Activated effector memory CD4-positive, alpha-beta T cell treated with anti-CD3 and anti-CD28 coated beads, Interleukin-2, amount 50 U/mL, for 16 hours (primary cell): Measurements from ENCODE around the gene ZNF584.
A peak's percentile ranks its signal among the peaks of the same experiment; 100 is the strongest.
"Not testable (repeated sequence)": the region's sequence is repeated elsewhere in the genome, so short reads cannot be mapped to it uniquely, and the experiment has no call there.

ENCODE experiments used
- DNase-seq: peaks from one replicate; pipeline ENCODE4 v3.0.0-alpha.2; 2020

The ZNF584 gene

GRCh38 chr19:58407658-58408151 lies 744 bp upstream of the ZNF584 start:
- DNase-seq: no peak

DNA sequence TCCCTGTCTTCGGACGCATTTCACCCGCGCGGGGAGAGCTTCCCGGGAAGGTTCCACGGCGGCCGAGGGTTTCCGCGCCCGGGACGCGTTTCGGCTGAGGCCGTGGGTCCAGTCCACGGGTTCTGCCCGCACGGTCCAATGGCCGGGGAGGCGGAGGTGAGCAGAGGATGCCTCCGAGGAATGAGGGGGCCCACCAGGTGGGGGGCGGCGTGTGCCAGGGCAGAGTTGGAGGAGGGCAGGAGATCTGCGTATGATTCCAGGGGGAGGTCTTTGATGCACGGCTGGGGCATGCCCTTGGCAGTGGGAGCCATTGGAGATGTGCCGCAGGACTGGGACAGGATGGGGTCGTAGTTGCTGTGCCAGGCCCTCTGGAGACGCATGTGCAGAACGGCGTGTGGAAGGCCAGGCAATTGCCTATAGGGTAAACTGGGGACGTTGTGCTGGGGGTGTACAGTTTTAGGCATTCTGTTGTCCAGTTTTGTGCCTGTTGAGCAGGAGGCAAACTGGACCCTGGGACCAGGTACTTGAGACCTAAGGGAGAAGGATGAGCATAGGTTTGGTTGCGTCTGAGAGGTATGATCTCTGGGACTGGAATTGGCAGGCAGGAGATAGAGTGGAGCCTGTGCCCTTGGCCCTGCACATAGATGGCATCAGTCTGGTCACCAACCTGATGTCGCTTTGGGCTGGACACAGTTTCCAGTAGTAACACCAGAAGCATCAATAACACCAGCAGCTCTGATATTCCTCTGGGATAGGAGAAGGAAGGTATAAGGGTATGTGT lies 751 bp downstream of the ZNF584 start:
- DNase-seq: peak; percentile 65

GRCh38 chr19:58416604-58417003 lies 8.2 kb downstream of the ZNF584 start:
- DNase-seq: no peak

DNA sequence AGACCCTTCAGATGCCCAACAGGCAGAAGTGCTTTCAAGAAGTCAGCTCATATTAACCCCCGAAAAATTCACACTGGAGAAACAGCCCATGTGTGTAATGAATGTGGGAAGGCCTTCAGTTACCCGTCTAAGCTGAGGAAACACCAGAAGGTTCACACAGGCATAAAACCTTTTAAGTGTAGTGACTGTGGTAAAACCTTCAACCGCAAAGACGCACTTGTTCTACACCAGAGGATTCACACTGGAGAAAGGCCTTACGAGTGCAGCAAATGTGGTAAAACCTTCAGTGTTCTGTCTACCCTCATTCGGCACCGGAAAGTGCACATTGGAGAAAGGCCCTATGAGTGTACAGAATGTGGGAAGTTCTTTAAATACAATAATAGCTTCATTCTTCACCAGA lies 8.6 kb downstream of the ZNF584 start:
- DNase-seq: no peak

DNA sequence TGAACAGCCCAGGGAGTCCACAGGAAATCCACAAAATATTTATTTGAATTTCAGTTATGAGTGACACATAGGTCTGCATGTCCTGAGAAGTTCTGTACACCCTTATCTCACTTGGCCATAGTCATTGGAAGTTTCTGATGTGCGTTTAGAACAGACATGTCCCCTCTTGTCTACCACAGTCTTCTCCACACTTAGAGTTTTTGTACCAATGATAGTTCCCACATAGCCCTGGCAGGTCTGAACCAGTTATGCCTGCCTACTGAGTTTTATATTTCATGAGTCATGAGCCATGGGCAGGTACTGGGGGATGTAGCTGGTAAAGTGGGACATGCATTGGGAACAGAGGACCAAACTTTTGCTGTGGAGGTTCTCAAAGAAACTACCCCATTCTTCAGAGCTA lies 20.2 kb downstream of the ZNF584 start:
- DNase-seq: no peak

DNA sequence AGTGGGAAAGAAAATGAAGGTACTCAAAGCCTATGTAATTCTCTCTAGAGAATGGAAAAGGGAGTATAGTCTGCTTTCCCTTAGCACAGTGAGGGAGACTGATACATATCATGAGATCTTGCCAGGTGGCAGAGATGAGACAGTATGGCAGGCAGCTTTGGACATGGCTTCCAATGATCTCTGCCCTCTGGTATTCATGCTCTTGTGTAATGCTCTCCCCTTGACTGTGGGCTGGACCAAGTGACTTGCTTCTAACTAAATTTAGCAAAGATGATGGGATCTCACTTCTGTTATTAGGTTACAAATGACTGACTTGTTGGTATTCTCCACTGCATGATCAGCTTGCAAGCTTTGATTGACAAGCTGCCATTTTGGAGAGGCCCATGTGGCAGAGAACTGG lies 21.3 kb downstream of the ZNF584 start:
- no peak for DNase-seq

- DNase-seq: no peak
Observed at GRCh38 chr19:58434217-58434616, 25.8 kb downstream of the ZNF584 start.

GRCh38 chr19:58439576-58440554 lies 31.4 kb downstream of the ZNF584 start, which contains the start of gene ZNF132:
ZNF132 (minus strand) TSS chr19:58440153; CDS start chr19:58439821, 332 bp downstream.
- peak; percentile 97 for DNase-seq

DNA sequence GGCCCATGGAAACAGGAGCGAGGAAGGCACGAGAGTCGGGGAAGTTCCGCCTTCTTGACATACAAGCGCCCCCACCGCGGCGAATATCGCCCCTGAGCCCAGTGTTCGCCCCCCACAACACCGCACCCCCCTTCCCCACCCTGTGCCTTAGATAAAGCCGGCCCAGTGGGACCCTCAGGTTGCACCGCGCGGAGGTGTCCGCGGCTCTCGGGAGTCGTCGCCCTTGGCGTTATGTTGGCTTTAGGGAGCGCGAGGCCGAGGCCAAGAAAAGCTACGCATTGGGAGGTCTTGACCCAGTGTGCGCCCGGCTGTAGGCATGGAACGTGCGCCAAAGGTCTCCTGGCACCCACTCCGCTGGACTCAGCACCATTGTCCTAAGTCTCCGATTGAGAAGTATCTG lies 32.1 kb downstream of the ZNF584 start:
- no peak for DNase-seq

DNA sequence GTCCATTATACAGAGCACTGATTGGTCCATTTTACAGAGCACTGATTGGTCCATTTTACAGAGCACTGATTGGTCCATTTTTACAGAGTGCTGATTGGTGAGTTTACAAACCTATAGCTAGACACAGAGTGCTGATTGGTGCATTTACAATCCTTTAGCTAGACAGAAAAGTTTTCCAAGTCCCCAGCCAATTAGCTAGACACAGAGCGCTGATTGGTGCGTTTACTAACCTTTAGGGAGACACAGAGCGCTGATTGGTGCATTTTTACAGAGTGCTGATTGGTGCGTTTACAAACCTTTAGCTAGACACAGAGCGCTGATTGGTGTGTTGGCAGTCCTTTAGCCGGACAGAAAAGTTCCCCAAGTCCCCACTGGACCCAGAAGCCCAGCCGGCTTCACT lies 34.5 kb downstream of the ZNF584 start:
- DNase-seq: not testable (repeated sequence)

DNA sequence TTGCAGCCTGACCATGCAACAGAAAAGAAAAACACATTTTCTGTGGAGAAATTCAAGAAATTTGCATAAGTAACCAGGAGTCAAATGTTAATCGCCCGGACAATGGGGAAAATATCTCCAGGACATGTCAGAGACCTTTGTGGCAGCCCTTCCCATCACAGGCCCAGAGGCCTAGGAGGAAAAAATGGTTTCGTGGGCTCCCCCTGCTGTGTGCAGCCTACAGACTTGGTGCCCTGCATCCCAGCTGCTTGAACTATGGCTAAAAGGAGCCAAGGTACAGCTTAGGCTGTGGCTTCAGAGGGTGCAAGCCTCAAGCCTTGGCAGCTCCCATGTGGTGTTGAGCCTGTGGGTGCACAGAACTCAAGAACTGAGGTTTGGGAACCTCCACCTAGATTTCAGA lies 40.4 kb downstream of the ZNF584 start:
- DNase-seq: not testable (repeated sequence)

DNA sequence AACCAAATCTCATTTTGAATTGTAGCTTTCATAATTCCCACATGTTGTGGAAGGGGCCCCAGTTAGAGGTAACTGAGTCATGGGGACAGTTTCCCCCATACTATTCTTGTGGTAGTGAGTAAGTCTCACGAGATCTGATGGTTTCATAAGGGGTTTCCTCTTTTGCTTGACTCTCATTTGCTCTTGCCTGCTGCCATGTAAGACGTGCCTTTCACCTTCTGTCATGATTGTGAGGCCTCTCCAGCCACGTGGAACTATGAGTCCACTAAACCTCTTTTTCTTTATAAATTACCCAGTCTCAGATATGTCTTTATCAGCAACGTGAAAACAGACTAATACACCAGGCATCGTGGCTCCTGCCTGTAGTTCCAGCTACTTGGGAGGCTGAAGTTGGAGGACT lies 41.5 kb downstream of the ZNF584 start:
- DNase-seq: not testable (repeated sequence)

- no peak for DNase-seq
Observed at GRCh38 chr19:58450856-58451357, 42.5 kb downstream of the ZNF584 start.

- DNase-seq: peak; percentile 99
Observed at GRCh38 chr19:58451358-58452101, 43.1 kb downstream of the ZNF584 start, which contains the start of gene ZNF324B. ZNF324B (plus strand) TSS chr19:58451622; CDS start chr19:58453702, 2,080 bp downstream.

DNA sequence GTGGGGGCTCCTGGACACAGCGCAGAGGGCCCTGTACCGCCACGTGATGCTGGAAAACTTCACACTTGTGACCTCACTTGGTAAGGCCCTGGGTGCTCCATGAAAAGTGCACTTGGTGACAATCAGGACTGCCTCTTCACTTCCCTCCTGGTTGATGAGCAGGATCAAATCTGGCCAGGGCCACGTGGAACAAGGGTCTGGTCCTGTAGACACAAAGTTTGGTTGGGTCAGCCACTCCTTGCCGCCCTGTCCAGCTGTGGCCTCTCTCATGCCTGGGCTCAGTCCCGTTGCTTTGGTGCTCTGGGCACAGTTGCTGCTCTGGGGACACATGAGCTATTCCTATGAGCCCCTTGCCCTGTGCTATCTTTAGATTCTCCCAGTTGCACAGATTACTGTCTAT lies 45.3 kb downstream of the ZNF584 start:
- no peak for DNase-seq

DNA sequence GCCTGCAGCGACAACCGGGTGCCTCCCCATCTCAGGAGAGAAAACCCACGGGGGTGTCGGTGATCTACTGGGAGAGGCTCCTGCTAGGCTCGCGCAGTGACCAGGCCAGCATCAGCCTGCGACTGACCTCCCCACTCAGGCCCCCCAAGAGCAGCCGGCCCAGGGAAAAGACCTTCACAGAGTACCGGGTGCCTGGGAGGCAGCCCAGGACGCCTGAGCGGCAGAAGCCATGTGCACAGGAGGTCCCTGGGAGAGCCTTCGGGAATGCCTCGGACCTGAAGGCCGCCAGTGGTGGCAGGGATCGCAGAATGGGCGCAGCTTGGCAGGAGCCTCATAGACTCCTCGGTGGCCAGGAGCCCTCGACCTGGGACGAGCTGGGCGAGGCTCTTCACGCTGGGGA lies 46.9 kb downstream of the ZNF584 start:
- no peak for DNase-seq

- DNase-seq: no peak
Observed at GRCh38 chr19:58456111-58456510, 47.7 kb downstream of the ZNF584 start.

DNA sequence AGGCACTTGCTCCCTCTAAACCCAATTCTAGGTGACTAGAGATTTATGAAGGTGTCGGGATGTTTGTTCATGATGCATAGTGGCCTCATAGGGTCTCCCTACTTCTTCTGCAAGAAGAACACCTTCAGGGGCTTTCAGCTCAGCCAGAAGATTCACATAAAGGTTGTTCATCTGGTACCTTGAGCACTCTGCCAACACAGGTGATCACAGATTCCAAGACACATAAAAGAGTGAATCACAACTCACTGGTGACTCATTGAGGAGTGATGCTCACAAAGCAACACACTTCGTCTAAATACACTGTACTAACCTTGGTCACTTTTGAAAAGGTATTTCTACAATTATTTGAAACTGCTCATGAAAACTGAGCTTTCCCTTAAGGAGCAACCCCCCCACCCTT lies 51.6 kb downstream of the ZNF584 start:
- no peak for DNase-seq

GRCh38 chr19:58466089-58466759 lies 57.8 kb downstream of the ZNF584 start:
- DNase-seq: no peak

DNA sequence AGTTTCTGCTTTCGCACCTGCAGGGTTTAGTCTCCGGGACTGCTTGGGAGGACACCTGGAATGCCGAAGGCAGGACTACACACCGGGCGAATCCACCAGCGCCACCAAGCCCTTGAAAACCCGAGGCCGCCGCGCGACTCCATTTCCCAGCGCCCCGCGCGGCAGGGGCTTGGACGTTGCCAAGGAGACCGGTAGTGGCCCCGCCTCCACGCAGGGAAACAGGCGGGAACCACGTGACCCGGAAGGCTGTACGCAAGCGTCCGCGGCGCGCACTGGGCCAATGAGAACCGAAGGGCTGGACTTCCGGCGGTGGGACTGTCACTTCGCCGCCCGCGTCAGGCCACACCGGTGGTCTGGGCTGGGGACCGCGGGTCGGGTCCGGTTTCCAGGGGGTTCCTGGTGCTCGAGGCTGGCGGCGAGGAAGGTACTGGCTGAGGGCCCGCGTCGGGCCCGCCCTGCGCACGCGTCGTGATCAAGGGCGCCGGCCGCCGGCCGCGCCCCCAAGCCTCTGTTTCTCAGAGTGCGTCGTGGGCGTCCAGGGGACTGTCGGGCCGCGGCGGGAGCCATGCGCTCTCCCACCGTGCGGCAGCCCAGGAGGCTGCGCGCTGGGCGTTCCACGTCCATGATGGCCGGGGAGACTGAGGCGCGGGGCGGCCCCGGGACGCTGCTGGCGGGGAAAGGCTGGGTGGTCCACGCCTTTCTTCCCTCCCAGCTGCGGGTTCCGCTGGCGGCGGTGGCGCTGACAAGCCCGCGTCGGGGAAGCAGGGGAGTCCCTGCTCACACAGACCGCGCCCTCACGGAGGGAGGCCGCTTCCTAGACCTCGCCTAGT lies 58.5 kb downstream of the ZNF584 start, which contains the start of gene ZNF324:
Gene ZNF324, plus strand, starts transcription at position 321 of the 830 bp plus-strand sequence. CDS start 2,106 bp downstream, outside the sequence.
- DNase-seq: peak; percentile 99
